NCI-H1092 treated with DMSO at 0.1 percent for 48 hours (cell line): ENCODE data around the gene RALGPS1.

ENCODE experiments used
- DNase-seq: peaks from one replicate; lab custom pipeline; 2025; lab: John Stamatoyannopoulos, UW

RALGPS1 gene

DNA sequence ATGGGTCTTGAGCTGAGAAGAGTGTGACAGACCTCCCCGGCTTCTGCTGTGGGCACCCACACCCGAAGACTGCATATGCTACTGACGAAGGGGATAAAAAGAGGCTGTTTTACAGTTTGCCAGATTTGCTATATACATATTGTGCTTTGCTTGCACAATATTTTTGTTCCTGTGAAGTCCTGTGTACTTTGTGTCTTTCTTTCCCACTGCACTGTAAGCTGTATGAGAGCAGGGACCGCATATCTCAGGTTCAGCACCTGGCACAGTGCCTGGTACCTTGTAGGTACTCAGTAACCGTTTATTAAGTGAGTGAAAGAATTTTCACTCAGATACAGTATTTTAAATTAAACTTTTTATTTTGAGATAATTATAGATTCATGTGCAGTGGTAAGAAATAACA lies 341.7 kb downstream of the RALGPS1 start:
- no peak for DNase-seq

DNA sequence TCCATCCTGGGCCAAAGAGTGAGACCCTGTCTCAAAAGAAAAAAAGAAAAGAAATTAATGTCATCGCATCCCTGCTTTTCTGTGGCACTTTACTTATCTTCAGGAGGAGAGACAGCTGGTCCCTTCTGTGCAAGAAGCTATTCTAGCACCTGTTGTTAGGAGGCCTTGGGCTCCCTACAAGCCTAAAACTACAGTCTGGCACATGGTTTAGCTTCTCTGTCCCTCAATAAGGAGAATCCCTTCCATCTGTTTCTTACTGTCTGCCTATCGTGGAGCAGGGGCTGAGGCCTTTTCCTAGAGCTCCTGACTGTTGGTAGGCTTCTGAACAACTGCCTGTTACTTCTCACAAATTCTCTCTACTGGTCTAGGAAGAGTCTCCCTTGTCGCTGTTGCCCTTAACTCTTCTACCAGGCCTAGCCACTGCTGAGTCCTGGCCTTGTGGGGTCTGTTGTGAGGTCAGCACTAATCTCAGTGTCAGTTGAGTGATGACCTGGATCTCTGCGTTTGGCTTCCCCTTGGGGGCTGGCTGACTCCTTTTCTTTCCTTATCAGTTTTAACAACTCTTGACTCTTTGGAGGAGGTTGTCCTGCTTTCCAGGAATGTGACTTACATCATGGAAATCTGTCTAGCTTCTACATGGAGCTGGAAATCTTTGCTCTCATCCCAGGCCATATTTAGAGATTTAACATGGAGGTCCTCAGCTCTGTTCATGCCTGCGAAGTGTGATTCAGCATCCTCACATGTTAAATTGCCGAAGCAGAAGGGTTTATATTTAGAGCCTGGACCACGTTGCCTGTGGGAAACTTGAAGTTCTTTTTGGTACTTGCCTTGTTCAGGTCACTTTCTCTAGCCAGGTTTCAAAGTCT lies 344.3 kb downstream of the RALGPS1 start:
- DNase-seq: no peak

DNA sequence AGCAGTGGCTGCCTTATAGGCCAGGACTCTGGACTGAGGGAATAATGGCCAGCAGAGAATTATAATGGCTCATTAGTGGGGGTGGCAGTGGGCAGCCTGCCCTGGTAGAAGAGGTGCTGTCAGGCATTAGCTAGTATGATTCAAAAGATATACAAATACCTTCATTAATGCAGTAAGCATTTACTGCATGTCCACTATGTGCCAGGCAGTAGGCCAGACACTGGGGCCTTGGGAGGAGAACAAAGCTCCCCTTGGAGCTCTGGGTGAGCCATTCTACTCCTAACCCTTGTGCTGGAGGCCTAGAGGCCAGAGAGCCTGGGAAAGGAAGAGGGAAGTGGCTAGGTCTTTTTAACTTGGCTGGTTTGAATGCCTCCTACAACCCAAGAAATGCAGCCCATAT lies 348.0 kb downstream of the RALGPS1 start:
- DNase-seq: no peak

DNA sequence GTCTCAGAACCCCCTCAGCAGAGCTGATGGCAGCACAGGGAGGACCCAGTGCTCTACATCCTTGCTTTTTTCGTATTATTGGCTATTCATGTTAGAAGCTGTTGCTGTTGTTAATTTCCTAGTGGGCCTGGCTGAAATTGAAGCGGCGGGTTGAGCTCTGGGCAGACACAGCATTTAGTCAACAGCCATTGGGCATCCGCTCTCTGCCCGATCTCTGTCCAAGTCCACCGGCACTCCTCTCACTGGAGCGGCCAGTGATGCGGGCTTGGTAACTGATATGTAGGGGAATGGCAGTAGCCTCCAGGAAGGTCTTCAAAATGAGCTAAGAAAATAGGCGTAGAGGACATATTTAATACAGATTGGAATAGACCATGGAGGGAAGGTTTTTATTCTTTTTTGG lies 348.7 kb downstream of the RALGPS1 start:
- DNase-seq: no peak

DNA sequence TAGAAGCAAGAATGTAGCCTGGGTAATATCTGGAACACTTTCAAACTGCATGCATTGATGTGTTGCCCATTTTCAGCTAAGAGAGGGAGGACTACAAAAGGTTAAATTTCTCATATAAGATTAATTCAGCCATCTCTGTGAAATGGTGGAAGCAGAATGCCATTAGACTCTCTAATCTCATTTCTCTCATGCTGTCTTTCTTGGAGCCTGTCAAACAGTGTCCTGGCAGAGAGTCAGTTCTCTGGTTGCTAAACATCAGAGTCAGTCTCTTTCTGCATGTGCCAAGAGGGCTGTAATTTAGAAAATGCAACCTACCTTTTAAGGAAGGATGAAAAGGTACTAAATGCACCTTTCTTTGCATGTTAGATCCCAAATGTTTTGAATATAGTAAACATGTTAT lies 349.1 kb downstream of the RALGPS1 start:
- peak; percentile 16 for DNase-seq

DNA sequence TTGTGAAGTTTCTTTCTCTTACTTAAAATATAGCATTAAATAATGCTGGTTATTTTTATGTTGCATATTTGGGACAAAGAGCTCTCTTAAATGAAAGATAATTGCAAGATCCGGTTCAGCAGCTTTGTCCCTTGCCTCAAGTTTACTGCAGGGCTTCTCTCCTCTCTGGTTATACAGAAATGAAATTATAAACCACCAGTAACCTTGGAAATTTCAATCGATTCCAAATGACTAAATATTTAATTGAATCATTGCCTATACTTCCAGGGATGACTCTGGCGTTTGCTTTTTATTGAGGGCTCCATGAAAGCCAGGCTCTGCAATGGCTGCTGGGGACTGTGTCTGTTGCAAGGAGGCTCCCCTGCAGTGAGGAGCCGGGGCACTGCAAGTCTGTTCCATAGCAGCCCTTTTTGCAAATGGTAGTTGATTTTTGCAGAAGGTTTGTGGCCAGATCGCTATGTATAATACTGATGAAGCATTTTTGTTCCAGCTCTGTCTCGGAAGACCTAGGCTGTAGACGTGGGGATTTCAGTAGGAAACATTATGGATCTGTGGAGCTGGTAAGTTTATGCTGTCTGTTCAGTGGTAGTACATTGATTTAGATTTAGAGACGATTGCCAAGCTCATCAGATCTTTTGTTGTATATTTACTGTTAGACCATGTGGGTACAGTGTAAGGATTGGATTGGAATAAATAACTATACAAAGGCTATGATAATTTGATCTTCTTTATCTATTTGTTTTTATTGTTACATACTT lies 350.1 kb downstream of the RALGPS1 start, which contains the start of gene GARNL3:
TSS of gene GARNL3 (plus strand) at position 313 of the 758 bp plus-strand sequence. CDS start at position 417, 104 bp downstream.
- DNase-seq: peak; percentile 40

DNA sequence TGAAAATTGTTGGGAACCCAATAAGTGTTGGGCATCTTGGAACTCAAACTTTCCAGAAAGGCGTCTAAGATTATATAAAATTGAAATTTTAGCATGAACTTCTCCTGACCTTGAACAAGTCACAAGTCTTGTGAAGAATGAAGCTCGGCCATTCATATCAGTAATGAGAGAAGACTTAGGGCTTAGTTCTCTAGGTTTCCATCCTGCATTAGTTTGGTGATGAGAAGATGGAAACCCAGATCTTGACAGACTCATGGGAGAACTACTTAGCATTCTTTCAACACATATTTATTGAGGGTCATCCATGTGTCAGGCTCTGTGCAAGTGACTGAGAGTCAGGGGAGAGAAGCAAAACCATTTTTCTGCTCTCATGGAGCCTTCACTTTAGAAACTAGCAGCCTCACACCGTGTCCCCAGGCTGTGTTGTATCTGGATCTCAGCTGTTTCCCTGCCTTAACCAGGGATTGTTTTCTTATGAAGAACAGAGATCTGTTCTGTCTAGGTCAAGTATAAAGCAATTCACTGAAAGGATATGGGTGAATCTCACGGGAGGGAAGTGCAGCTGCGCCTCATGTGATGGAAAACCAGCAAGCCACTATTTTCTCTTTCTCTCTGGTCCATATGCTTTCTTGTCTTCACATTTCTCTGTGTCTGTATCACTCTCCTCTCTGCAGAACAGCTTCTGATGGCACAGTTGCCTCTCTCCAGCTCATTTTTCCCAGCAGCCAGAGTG lies 353.4 kb downstream of the RALGPS1 start:
- no peak for DNase-seq

DNA sequence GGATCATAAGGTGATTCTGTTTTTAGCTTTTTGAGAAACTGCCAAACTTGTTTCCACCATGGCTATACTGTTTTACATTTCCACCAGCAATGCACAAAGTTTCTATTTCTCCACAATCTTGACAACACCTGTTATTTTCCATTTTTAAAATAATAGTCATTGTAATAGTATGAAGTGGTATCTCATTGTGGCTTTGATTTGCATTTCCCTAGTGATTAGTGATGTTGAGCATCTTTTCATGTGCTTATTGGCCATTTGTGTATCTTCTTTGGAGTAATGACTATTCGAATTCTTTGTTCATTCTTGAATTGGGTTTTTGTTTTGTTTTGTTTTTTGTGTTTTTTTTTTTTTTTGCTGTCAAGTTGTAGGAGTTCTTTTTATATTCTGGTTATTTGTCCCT lies 354.9 kb downstream of the RALGPS1 start:
- DNase-seq: no peak
